ENCODE measurements around the gene WDR37. TPM values are rescaled to one million over a fixed set of nuclear protein-coding genes. Genes with fewer than 3 reads are reported as not detected.

The WDR37 gene
- total and polyA plus RNA-seq, 10 donors, result 8.4 to 60.6 (median 33.9) TPM

DNA sequence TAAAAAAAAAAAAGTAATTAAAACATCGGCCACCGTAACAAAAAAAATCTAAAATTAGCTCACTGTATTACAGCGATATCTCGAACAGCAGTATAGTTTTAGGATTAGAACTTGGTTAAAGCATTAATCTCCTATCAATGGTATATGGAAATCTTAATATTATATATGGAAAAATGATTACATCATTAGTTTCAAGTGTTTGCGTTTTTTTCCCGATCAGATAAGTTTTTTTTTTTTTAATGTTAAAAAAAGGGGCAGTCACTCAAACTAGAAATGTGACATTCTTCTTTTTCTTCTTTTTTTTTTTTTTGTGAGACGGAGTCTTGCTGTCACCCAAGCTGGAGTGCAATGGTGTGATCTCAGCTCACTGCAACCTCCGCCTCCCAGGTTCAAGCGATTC, 14.7 kb upstream of the WDR37 start:
- DNase-seq, result no peak
- intact Hi-C loops (cut with DNase I; ENCODE audit: low total_unique reads), result no loop called here
- no peaks in the 10 kb centered on the region for H3K27me3 ChIP-seq (replicated peaks in 1 of 7)
- WGBS, 5 donors, result 94 to 98% (median 97%) methylated on average over 9 of the region's 9 CpGs
- TF ChIP-seq, protein P1, sequence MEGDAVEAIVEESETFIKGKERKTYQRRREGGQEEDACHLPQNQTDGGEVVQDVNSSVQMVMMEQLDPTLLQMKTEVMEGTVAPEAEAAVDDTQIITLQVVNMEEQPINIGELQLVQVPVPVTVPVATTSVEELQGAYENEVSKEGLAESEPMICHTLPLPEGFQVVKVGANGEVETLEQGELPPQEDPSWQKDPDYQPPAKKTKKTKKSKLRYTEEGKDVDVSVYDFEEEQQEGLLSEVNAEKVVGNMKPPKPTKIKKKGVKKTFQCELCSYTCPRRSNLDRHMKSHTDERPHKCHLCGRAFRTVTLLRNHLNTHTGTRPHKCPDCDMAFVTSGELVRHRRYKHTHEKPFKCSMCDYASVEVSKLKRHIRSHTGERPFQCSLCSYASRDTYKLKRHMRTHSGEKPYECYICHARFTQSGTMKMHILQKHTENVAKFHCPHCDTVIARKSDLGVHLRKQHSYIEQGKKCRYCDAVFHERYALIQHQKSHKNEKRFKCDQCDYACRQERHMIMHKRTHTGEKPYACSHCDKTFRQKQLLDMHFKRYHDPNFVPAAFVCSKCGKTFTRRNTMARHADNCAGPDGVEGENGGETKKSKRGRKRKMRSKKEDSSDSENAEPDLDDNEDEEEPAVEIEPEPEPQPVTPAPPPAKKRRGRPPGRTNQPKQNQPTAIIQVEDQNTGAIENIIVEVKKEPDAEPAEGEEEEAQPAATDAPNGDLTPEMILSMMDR (IDR thresholded peaks at IDR 0.05 in 8 of 11, conservative IDR thresholded peaks at IDR 0.05 in 3 of 11), result no peak
- no peak for TF ChIP-seq POLR2AphosphoS5 (IDR thresholded peaks at IDR 0.05)
- no peak for TF ChIP-seq POLR2A (IDR thresholded peaks at IDR 0.05)
- no peak overlapping the region for H3K4me3 ChIP-seq
- no peaks in the 10 kb centered on the region for H3K9me3 ChIP-seq
- H3K27ac ChIP-seq, result peak overlapping the region in 3 of 8 donors; percentile 94 to 97 (median 95)
- peaks cover 0 to 68% (median 32%) of the 10 kb centered on the region in 6 donors for H3K36me3 ChIP-seq
- H3K4me1 ChIP-seq, result peaks cover 20 to 66% (median 45%) of the 10 kb centered on the region in 6 donors

DNA sequence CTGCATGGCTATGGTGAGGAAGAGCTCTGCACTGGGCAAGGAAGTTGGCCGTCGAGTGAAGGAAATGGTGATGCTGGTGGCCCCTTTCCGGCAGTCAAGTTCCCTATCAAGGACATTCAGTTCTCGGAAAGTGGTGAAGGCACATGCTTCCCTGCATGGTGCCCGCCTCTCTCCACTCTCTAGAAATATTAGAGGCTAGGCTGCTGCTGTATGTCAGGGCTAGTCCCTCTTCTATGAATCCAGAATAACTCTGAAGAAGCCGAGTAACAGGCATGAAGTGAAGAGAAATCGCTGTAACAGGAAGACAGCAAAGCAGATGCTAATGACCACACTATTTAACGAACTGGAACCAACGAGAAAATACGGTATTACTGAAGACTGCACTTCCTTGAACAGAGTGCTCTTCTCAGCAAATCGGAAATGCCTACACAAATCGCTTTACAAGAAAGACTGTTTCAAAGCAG, 12.6 kb upstream of the WDR37 start:
- TF ChIP-seq POLR2AphosphoS5 (IDR thresholded peaks at IDR 0.05) (peak; percentile 54 to 97 (median 84)), POLR2A (IDR thresholded peaks at IDR 0.05) (peak in 2 of 3 donors; percentile 39 to 85)
- TF ChIP-seq, protein P1 (IDR thresholded peaks at IDR 0.05 in 8 of 11, conservative IDR thresholded peaks at IDR 0.05 in 3 of 11), result no peak
- intact Hi-C loops (cut with DNase I; ENCODE audit: low total_unique reads), result no loop called here
- peak overlapping the region in 7 of 8 donors; percentile 16 to 64 (median 23) for H3K4me3 ChIP-seq
- no peaks in the 10 kb centered on the region for H3K9me3 ChIP-seq
- peaks cover 25 to 76% (median 54%) of the 10 kb centered on the region in 6 donors for H3K4me1 ChIP-seq
- DNase-seq, result peak; percentile 90
- H3K36me3 ChIP-seq, result peaks cover 0 to 47% (median 32%) of the 10 kb centered on the region in 6 donors
- WGBS, 5 donors, result 12 to 25% (median 18%) methylated on average over 12 of the region's 12 CpGs
- H3K27me3 ChIP-seq (replicated peaks in 1 of 7), result no peaks in the 10 kb centered on the region
- peak overlapping the region; percentile 82 to 97 (median 94) for H3K27ac ChIP-seq

DNA sequence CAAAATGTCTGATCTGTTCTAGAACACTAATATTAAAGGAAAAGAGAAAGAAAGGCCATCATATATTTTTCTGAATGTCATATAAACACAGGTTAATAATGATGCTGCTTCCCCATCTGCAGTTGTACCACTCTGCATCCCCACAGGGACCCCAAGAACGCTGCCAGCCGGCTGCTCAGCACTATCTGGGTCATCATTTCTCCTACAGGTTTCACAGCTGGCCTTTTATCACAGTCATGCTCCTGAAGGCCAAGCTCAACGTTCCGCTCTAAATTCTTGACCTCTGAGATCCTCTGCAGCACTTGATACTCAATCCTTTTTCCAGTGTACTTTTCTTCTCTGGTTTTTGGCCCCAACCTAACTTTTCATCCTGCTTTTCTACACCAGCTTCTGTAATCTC, 12.0 kb upstream of the WDR37 start:
- no peak for TF ChIP-seq POLR2AphosphoS5 (IDR thresholded peaks at IDR 0.05)
- no peak for TF ChIP-seq POLR2A (IDR thresholded peaks at IDR 0.05)
- TF ChIP-seq, protein P1 (IDR thresholded peaks at IDR 0.05 in 8 of 11, conservative IDR thresholded peaks at IDR 0.05 in 3 of 11), result no peak
- H3K27me3 ChIP-seq (replicated peaks in 1 of 7), result no peaks in the 10 kb centered on the region
- WGBS, 5 donors, result 45 to 55% (median 46%) methylated on average over 4 of the region's 4 CpGs
- peaks cover 25 to 76% (median 54%) of the 10 kb centered on the region in 6 donors for H3K4me1 ChIP-seq
- peak overlapping the region; percentile 82 to 97 (median 94) for H3K27ac ChIP-seq
- intact Hi-C loops (cut with DNase I; ENCODE audit: low total_unique reads), result no loop called here
- H3K36me3 ChIP-seq, result peaks cover 0 to 43% (median 31%) of the 10 kb centered on the region in 6 donors
- H3K4me3 ChIP-seq, result peak overlapping the region in 6 of 8 donors; percentile 16 to 64 (median 23)
- H3K9me3 ChIP-seq, result no peaks in the 10 kb centered on the region
- DNase-seq, result no peak

DNA sequence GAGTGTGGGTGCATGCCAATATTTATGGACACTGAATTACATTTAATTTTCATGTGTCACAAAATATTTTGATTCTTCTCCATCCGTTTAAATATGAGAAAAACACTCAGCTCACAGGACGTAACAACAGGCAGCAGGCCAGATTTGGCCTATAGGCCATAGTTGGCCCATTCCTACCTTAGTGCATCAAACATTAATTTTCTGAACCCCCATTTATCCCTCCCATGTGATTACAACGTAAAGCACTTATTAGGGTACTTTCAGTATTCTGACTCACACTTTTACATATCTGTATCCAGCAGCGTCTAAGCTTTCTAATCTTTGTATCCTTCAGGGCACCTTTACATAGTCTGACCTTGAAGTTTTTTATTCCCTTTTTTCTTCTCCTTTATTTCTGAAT, 11.2 kb upstream of the WDR37 start:
- Histone ChIP-seq H3K4me3 (peak overlapping the region in 1 of 8 donors; percentile 64), H3K9me3 (no peaks in the 10 kb centered on the region), H3K36me3 (peaks cover 0 to 35% (median 27%) of the 10 kb centered on the region in 6 donors), H3K27me3 (replicated peaks in 1 of 7) (no peaks in the 10 kb centered on the region), H3K27ac (peak overlapping the region; percentile 82 to 97 (median 94)), H3K4me1 (peaks cover 27 to 78% (median 58%) of the 10 kb centered on the region in 6 donors)
- WGBS, 5 donors, result 66 to 80% (median 68%) methylated on average over 4 of the region's 4 CpGs
- DNase-seq, result no peak
- TF ChIP-seq POLR2A (IDR thresholded peaks at IDR 0.05) (no peak), POLR2AphosphoS5 (IDR thresholded peaks at IDR 0.05) (no peak)
- TF ChIP-seq, protein P1 (IDR thresholded peaks at IDR 0.05 in 8 of 11, conservative IDR thresholded peaks at IDR 0.05 in 3 of 11), result no peak
- intact Hi-C loops (cut with DNase I; ENCODE audit: low total_unique reads), result no loop called here
